Ascending aorta (tissue), 2 donors: Measurements from ENCODE around the gene IL17A. TPM values are rescaled to one million over a fixed set of nuclear protein-coding genes. Genes with fewer than 3 reads are reported as not detected.

Source experiments
- DNase-seq, 2 donors: peaks; one replicate each; pipeline ENCODE4 v3.0.0-alpha.2; 2019; ENCODE audit warnings: low spot score in 2 of 2
- H3K27ac ChIP-seq, 2 donors: fragments of 200-600 bp; sonication (generic); one replicate each; pipeline ENCODE4 v1.5.1; 2016 to 2017; ENCODE audit warnings: mild to moderate bottlenecking in 1 of 2
- H3K27me3 ChIP-seq: fragments of 200-600 bp; sonication (generic); one replicate; pipeline ENCODE4 v1.5.1; 2017
- H3K36me3 ChIP-seq, 2 donors: fragments of 200-600 bp; sonication (generic); one replicate each; pipeline ENCODE4 v1.5.1; 2016
- H3K4me1 ChIP-seq, 2 donors: fragments of 200-600 bp; sonication (generic); one replicate each; pipeline ENCODE4 v1.5.1; 2016 to 2017; ENCODE audit warnings: mild to moderate bottlenecking in 1 of 2
- H3K4me3 ChIP-seq, 2 donors: fragments of 200-600 bp; sonication (generic); one replicate each; pipeline ENCODE4 v1.5.1; 2016 to 2017; ENCODE audit warnings: mild to moderate bottlenecking in 1 of 2
- H3K9me3 ChIP-seq, 2 donors: fragments of 200-600 bp; sonication (generic); one replicate each; pipeline ENCODE4 v1.5.1; 2016
- intact Hi-C: fragments of 100-400 bp; cut with DNase I; formaldehyde crosslinking; loops from one replicate; pipeline ENCODE4 v1.15.1; 2023
- total RNA-seq: library from RNA; depleted of rRNA; stranded (reverse); fragments of >200 nt; gene quantifications from one replicate; pipeline ENCODE4 v1.1.0, GENCODE V29; 2016
- TF ChIP-seq, protein P1 (sequence below), 3 experiments: fragments of 200-600 bp in 2 of 3; fragments of 450-650 bp in 1 of 3; sonication (generic) in 2 of 3; IDR thresholded peaks; one replicate each; pipeline ENCODE4 v1.5.1; 2016 to 2019; ENCODE audit warnings: antibody characterized with exemption in 3 of 3, mild to moderate bottlenecking in 1 of 3, moderate library complexity in 1 of 3

Gene IL17A
- total RNA-seq, 1 donor from 2014 or later: not detected

DNA sequence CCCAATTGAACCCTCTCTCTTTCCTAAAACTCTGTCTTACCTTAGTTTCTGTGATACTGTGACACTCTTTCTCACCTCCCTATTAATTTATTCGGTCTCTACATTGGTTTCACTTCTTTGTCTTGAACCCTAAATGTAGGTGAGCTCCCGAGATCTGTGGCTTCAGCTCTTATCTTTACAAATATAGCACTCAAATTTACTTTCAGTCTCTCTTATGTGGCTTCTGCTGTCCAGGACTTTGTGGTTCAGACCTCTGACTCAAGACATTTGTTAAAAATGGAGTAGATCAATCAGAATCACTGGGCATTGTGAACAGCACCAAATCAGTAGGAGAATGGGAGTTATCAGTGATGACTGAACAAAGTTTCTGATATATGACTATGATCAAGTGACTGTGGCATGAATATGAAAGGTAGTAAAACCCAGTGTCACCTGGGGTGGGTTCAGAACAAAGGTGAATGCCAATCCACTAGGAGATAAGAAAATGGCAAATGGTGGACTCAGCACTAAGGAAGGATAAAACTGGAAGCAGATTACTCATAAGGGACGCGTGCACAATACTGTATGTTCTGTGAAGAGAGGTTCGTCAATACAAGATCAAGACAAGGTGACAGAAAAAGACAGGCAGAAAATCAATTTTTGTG is 30.9 kb downstream of the IL17A start:
- Histone ChIP-seq H3K9me3 (no peaks in the 10 kb centered on the region), H3K36me3 (no peaks in the 10 kb centered on the region), H3K4me3 (no peak overlapping the region), H3K27ac (no peak overlapping the region), H3K27me3 (no peaks in the 10 kb centered on the region), H3K4me1 (no peaks in the 10 kb centered on the region)
- intact Hi-C loops: no loop called here
- DNase-seq: no peak
- TF ChIP-seq, protein P1, sequence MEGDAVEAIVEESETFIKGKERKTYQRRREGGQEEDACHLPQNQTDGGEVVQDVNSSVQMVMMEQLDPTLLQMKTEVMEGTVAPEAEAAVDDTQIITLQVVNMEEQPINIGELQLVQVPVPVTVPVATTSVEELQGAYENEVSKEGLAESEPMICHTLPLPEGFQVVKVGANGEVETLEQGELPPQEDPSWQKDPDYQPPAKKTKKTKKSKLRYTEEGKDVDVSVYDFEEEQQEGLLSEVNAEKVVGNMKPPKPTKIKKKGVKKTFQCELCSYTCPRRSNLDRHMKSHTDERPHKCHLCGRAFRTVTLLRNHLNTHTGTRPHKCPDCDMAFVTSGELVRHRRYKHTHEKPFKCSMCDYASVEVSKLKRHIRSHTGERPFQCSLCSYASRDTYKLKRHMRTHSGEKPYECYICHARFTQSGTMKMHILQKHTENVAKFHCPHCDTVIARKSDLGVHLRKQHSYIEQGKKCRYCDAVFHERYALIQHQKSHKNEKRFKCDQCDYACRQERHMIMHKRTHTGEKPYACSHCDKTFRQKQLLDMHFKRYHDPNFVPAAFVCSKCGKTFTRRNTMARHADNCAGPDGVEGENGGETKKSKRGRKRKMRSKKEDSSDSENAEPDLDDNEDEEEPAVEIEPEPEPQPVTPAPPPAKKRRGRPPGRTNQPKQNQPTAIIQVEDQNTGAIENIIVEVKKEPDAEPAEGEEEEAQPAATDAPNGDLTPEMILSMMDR (IDR thresholded peaks at IDR 0.05): no peak

DNA sequence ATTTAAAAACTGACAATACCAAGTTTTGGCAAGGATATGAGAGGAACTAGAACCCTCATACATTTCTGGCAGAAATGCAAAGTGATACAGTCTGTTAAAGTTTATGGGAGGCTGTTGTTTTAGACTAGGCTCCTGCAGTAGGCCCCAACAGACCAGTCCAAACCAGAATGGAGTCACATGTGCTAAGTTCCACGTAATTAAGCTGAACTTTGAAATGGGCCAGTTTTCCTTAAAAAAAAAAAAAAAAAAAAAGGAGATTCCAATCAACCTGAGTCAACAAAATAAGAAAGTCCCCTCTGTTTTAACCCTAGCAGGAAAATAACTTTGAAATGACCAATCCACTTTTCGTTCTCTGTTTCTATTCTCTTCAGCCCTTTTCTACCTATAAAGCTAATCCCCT is 31.6 kb downstream of the IL17A start:
- H3K27me3 ChIP-seq: no peaks in the 10 kb centered on the region
- intact Hi-C loops: no loop called here
- H3K27ac ChIP-seq: no peak overlapping the region
- no peaks in the 10 kb centered on the region for H3K36me3 ChIP-seq
- no peak for DNase-seq
- H3K9me3 ChIP-seq: no peaks in the 10 kb centered on the region
- no peaks in the 10 kb centered on the region for H3K4me1 ChIP-seq
- TF ChIP-seq, protein P1 (IDR thresholded peaks at IDR 0.05): no peak
- no peak overlapping the region for H3K4me3 ChIP-seq

DNA sequence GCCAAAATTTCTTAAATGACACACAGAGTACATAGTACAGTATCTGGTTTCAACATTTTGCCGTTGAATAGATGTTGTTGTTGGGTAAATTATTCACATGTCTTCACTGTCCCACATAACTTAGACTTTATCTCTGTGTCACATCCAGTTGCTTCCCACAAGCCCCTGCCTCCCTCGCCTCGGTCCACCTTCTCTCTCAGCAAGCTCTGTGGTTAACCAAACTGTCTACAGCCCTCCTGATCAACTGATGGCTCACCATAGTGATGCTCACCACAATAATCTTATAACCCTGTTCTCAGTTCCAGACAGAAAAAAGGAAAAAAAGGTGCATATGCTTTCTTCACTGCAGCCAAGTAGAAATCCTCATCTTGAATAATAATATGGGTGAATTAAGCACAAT is 35.1 kb downstream of the IL17A start:
- intact Hi-C loops: no loop called here

DNA sequence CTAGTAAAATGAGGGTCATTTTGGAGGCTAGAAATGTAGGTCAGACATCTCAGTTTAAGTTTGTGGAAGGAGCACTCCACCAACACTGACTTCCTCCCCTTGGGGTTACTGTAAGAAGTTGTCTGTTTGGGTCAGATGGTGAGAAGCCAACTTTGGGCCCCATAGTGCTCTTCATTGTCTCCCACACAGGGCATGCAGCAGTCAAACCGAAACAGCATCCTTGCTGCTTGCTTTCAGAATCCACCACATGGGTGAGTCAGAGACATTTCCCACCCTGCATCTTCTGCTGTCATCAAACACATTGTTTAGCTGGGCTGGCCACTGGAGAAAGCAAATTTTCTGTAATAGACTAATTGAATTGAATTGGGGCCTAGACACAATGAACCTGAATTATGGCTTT is 41.3 kb downstream of the IL17A start:
- Histone ChIP-seq H3K4me1 (no peaks in the 10 kb centered on the region), H3K27me3 (no peaks in the 10 kb centered on the region), H3K27ac (no peak overlapping the region), H3K4me3 (no peak overlapping the region), H3K36me3 (no peaks in the 10 kb centered on the region), H3K9me3 (no peaks in the 10 kb centered on the region)
- intact Hi-C loops: no loop called here
- DNase-seq: no peak
- TF ChIP-seq, protein P1 (IDR thresholded peaks at IDR 0.05): no peak

More for the DNA sequence above, 35.1 kb downstream of the IL17A start:
- Histone ChIP-seq H3K36me3 (no peaks in the 10 kb centered on the region), H3K4me1 (no peaks in the 10 kb centered on the region), H3K27ac (no peak overlapping the region), H3K27me3 (no peaks in the 10 kb centered on the region), H3K9me3 (no peaks in the 10 kb centered on the region), H3K4me3 (no peak overlapping the region)
- TF ChIP-seq, protein P1 (IDR thresholded peaks at IDR 0.05): no peak
- no peak for DNase-seq

DNA sequence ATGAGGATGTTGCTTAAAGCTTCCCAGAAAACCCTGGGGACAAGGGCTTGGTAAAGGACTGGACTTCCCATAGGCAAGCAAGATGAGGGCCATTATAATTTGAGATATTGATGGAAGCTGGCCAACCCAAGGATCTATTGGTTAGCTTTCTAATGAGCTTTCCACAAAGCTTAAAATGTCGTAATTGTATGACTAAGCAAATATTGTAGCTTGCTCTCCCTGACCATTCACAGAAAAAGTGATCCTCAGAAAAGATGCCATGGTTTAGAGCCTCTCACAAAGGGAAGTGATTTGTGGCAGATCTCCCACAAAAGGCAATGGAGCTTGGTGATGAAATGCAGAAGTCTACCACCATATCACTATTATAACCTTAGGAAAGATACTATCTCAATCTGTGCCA is 44.5 kb downstream of the IL17A start:
- H3K27me3 ChIP-seq: no peaks in the 10 kb centered on the region
- DNase-seq: no peak
- TF ChIP-seq, protein P1 (IDR thresholded peaks at IDR 0.05): no peak
- no peaks in the 10 kb centered on the region for H3K36me3 ChIP-seq
- no peak overlapping the region for H3K27ac ChIP-seq
- intact Hi-C loops: no loop called here
- H3K9me3 ChIP-seq: no peaks in the 10 kb centered on the region
- H3K4me1 ChIP-seq: no peaks in the 10 kb centered on the region
- H3K4me3 ChIP-seq: no peak overlapping the region
